ENCODE measurements around the gene RHOU. TPM values are rescaled to one million over a fixed set of nuclear protein-coding genes. Genes with fewer than 3 reads are reported as not detected.
"Not testable (repeated sequence)": the region's sequence is repeated elsewhere in the genome, so short reads cannot be mapped to it uniquely, and the experiment has no call there.

RHOU gene
- total RNA-seq, 1 experiment from 2014 or later: 11.0 TPM

DNA sequence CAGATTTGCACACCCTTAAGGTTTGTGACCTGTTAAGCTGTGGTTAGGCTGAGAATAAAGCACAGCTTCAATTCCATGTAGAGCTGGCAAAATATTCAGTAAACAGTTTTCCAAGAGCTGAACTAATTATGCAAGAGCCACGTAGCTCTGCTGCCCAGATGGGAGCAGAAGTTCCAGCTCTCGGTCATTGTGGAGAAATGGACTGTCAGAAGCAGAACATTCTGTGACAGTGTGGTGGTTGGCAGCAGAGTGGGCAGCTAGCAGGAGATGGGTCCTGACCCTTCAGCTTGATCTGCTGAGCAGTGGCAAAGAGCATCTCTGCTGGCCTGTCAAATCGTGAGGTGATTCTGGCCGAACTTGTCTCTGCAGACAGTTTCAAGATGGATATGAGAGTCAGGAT is 23.2 kb downstream of the RHOU start:
- Histone ChIP-seq H3K36me3 (replicated peaks; ENCODE audit: control insufficient read depth, insufficient read depth, low read length) (no peaks in the 10 kb centered on the region), H3K4me3 (ENCODE audit: insufficient read depth, low read depth, low read length) (no peak overlapping the region), H3K27me3 (ENCODE audit: control insufficient read depth, insufficient read depth, low read length) (peaks cover 8% of the 10 kb centered on the region; the same call in 1 of the 2 replicates)
- DNase-seq: no peak

- no peaks in the 10 kb centered on the region for H3K36me3 ChIP-seq (replicated peaks; ENCODE audit: control insufficient read depth, insufficient read depth, low read length)
- no peak overlapping the region for H3K4me3 ChIP-seq (ENCODE audit: insufficient read depth, low read depth, low read length)
- DNase-seq: no peak
- H3K27me3 ChIP-seq (ENCODE audit: control insufficient read depth, insufficient read depth, low read length): peaks cover 1% of the 10 kb centered on the region; the same call in 1 of the 2 replicates
These were observed 25.7 kb downstream of the RHOU start for GRCh38 chr1:228760979-228761378.

DNA sequence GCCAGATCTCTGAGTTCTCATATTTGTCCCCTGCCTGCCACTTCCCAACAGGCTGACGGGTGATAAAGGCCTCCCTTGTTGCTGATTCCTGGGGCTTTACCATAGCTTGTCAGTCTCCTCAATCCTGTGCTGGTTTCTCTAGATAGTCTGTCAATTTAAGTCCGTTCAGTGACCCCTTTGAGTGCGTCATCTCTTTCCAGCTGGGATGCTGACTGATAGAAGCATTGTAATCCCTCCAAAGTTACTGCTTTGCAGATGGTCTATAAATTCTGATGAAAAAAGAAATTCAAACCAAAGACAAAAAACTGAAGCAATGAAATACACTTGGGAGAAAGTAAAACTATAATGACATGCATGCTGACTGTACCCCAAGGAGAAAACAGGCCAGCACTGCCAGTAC is 28.3 kb downstream of the RHOU start:
- Histone ChIP-seq H3K36me3 (replicated peaks; ENCODE audit: control insufficient read depth, insufficient read depth, low read length) (no peaks in the 10 kb centered on the region), H3K4me3 (ENCODE audit: insufficient read depth, low read depth, low read length) (no peak overlapping the region), H3K27me3 (ENCODE audit: control insufficient read depth, insufficient read depth, low read length) (peaks cover 1% of the 10 kb centered on the region; the same call in 1 of the 2 replicates)
- DNase-seq: no peak

DNA sequence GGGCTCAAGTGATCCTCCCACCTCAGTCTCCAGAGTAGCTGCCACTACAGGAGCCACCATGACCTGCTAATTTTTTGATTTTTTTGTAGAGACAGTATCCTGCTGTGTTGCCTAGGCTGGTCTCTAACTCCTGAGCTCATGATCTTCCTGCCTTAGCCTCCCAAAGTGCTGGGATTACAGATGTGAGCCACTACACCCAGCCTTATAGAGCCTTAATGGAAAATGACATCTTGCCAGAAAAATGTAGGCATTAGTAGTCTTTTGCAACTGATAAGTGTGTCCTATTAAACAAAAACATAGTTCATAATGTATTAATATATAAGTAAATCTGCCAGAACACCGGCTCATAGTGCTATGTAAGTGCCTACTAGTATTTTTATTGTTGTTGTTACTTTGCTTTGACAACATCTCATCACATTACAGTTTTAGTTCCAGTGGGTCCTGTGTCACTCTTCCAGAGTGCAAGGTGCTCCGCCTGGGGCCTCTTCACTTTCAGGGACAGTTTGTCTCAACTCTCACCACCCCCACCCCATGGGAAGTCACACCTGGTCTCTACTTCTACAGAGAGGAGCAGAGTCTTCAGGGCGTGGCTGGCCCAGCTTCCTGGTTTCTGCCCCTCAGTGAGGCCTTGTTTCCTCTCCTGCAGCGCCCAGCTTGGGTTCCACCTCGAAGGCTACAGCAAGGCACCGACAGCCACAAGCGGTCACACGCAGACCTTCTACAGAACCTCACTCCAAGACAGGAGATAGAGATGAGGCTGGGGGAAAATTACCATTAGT is 30.1 kb downstream of the RHOU start:
- DNase-seq: no peak
- Histone ChIP-seq H3K27me3 (ENCODE audit: control insufficient read depth, insufficient read depth, low read length) (peaks cover 1% of the 10 kb centered on the region; the same call in 1 of the 2 replicates), H3K36me3 (replicated peaks; ENCODE audit: control insufficient read depth, insufficient read depth, low read length) (no peaks in the 10 kb centered on the region), H3K4me3 (ENCODE audit: insufficient read depth, low read depth, low read length) (no peak overlapping the region)

- no peak for DNase-seq
These were observed 31.5 kb downstream of the RHOU start for GRCh38 chr1:228766788-228767187.

DNA sequence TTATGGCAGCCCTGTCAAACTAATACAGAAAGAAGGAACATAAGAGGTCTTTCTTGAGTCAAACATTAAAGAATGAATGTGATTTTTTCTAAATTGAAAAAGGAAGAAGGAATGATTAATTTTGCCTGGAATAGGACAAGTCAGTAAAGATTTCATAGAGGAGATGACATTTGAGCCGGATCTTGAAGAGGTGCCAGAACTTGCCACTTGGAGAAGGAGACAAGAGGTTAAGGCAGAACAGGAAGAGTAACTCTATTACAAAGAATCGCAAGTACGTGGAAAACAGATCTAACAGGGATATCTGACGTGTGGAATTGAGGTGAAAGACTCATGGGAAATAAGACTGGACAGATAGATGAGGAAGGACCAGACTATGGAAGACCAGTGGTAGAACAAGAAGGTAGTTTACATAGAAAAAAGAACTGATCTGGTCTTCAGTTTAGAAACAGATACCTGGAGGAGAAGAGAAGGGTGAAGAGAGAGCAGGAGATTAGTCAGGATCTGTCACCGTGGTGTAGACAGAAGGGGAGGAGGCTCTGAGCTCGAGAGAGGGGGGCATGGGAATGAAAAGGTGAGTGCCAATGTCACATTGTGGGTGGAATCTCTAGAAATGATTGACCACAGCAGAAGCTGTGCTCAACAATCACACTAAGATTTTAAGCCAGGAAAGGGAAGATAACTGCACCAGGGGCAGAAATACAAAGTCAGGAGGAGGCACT is 32.5 kb downstream of the RHOU start:
- no peak overlapping the region for H3K4me3 ChIP-seq (ENCODE audit: insufficient read depth, low read depth, low read length)
- no peaks in the 10 kb centered on the region for H3K36me3 ChIP-seq (replicated peaks; ENCODE audit: control insufficient read depth, insufficient read depth, low read length)
- peaks cover 1% of the 10 kb centered on the region; the same call in 1 of the 2 replicates for H3K27me3 ChIP-seq (ENCODE audit: control insufficient read depth, insufficient read depth, low read length)
- DNase-seq: no peak

More at GRCh38 chr1:228766788-228767187, 31.5 kb downstream of the RHOU start:
- Histone ChIP-seq H3K27me3 (ENCODE audit: control insufficient read depth, insufficient read depth, low read length) (peaks cover 1% of the 10 kb centered on the region; the same call in 1 of the 2 replicates), H3K36me3 (replicated peaks; ENCODE audit: control insufficient read depth, insufficient read depth, low read length) (no peaks in the 10 kb centered on the region), H3K4me3 (ENCODE audit: insufficient read depth, low read depth, low read length) (no peak overlapping the region)

GRCh38 chr1:228768355-228769000 is 33.2 kb downstream of the RHOU start:
- H3K27me3 ChIP-seq (ENCODE audit: control insufficient read depth, insufficient read depth, low read length): no peaks in the 10 kb centered on the region; the same call in 1 of the 2 replicates
- H3K4me3 ChIP-seq (ENCODE audit: insufficient read depth, low read depth, low read length): no peak overlapping the region
- H3K36me3 ChIP-seq (replicated peaks; ENCODE audit: control insufficient read depth, insufficient read depth, low read length): no peaks in the 10 kb centered on the region
- DNase-seq: no peak

GRCh38 chr1:228770779-228771223 is 35.5 kb downstream of the RHOU start:
- H3K27me3 ChIP-seq (ENCODE audit: control insufficient read depth, insufficient read depth, low read length): no peaks in the 10 kb centered on the region; the same call in 1 of the 2 replicates
- H3K4me3 ChIP-seq (ENCODE audit: insufficient read depth, low read depth, low read length): no peak overlapping the region
- H3K36me3 ChIP-seq (replicated peaks; ENCODE audit: control insufficient read depth, insufficient read depth, low read length): no peaks in the 10 kb centered on the region
- no peak for DNase-seq

GRCh38 chr1:228772516-228773212 is 37.4 kb downstream of the RHOU start:
- Histone ChIP-seq H3K4me3 (ENCODE audit: insufficient read depth, low read depth, low read length) (no peak overlapping the region), H3K36me3 (replicated peaks; ENCODE audit: control insufficient read depth, insufficient read depth, low read length) (no peaks in the 10 kb centered on the region), H3K27me3 (ENCODE audit: control insufficient read depth, insufficient read depth, low read length) (no peaks in the 10 kb centered on the region; the same call in 1 of the 2 replicates)
- DNase-seq: no peak

GRCh38 chr1:228775946-228776345 is 40.7 kb downstream of the RHOU start:
- H3K4me3 ChIP-seq (ENCODE audit: insufficient read depth, low read depth, low read length); H3K27me3 ChIP-seq (ENCODE audit: control insufficient read depth, insufficient read depth, low read length); DNase-seq; H3K36me3 ChIP-seq (replicated peaks; ENCODE audit: control insufficient read depth, insufficient read depth, low read length): not testable (repeated sequence)

DNA sequence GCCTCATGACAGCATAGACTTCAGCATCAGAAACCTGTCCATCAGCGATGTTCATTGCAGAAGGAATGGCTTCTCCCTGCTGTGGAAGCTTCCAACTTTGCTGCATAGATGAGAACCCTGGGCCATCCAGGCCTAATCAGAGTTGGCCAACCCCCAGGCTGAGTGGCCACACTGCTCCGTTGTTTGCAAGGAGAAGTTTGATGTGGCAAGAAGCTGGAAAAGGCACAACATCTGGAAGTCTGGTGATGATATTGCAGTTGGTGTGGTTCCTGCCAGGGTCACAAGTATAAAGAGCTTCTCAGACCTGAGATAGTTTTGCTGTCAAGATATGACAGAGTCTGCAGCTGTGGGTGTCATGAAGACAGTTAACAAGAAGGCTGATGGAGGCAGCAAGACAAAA is 41.2 kb downstream of the RHOU start:
- DNase-seq: no peak
- no peak overlapping the region for H3K4me3 ChIP-seq (ENCODE audit: insufficient read depth, low read depth, low read length)
- no peaks in the 10 kb centered on the region for H3K36me3 ChIP-seq (replicated peaks; ENCODE audit: control insufficient read depth, insufficient read depth, low read length)
- H3K27me3 ChIP-seq (ENCODE audit: control insufficient read depth, insufficient read depth, low read length): no peaks in the 10 kb centered on the region; the same call in 1 of the 2 replicates

DNA sequence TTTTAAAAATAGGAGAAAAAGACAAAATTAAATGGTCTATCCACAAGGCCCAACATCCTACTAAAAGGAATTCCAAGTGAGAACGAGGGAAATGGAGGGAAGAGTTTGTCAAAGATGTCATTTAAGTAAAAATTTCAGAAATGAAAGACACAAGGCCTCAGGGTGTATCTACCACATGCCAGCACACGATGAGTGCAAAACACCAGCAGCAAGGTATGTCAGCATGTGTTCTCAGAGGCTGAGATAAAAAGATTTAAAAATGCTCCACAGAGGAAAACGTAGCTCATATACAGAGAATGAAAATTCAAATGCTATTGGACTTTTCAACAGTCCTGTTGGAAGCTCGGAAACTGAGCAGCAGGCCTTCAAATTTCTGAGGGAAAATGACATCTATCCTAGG is 42.0 kb downstream of the RHOU start:
- no peaks in the 10 kb centered on the region; the same call in 1 of the 2 replicates for H3K27me3 ChIP-seq (ENCODE audit: control insufficient read depth, insufficient read depth, low read length)
- H3K36me3 ChIP-seq (replicated peaks; ENCODE audit: control insufficient read depth, insufficient read depth, low read length): no peaks in the 10 kb centered on the region
- DNase-seq: no peak
- H3K4me3 ChIP-seq (ENCODE audit: insufficient read depth, low read depth, low read length): no peak overlapping the region

DNA sequence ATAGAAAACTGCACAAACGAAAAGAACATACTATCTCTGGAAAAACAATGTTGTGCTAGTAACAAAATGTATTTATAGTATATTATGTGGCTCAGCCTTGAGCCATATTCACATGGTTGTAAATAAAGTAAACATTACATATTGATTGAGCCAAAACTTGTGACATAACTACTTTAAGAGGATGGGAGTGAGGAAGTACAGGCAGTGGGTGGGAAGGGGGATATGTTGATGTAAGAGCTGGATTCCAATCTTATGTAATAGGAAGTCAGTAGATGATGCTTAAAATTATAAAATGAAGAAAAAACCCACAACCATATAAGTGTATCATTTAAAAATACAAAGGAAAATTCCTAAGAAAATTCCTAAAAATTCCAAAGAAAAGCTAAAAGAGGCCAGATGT is 42.7 kb downstream of the RHOU start:
- no peak for DNase-seq
- H3K36me3 ChIP-seq (replicated peaks; ENCODE audit: control insufficient read depth, insufficient read depth, low read length): no peaks in the 10 kb centered on the region
- no peak overlapping the region for H3K4me3 ChIP-seq (ENCODE audit: insufficient read depth, low read depth, low read length)
- H3K27me3 ChIP-seq (ENCODE audit: control insufficient read depth, insufficient read depth, low read length): no peaks in the 10 kb centered on the region; the same call in 1 of the 2 replicates

GRCh38 chr1:228778466-228778865 is 43.2 kb downstream of the RHOU start:
- no peak for DNase-seq
- no peak overlapping the region for H3K4me3 ChIP-seq (ENCODE audit: insufficient read depth, low read depth, low read length)
- H3K36me3 ChIP-seq (replicated peaks; ENCODE audit: control insufficient read depth, insufficient read depth, low read length): no peaks in the 10 kb centered on the region
- H3K27me3 ChIP-seq (ENCODE audit: control insufficient read depth, insufficient read depth, low read length): no peaks in the 10 kb centered on the region; the same call in 1 of the 2 replicates

All from H7 (cell line).